Adrenal gland (tissue), 12 donors: ENCODE results near the gene OR7G2. TPM values are rescaled to one million over a fixed set of nuclear protein-coding genes. Genes with fewer than 3 reads are reported as not detected.

ENCODE experiments used
- DNase-seq, 7 donors: peaks; one replicate each; pipeline ENCODE4 v3.0.0-alpha.2; 2019 to 2020
- H3K27ac ChIP-seq, 5 donors: fragments of 200-600 bp; sonication (generic) in 4 of 5; 1 replicate in 3 of 5; 2 replicates in 2 of 5; pipeline versions ENCODE4 v1.5.1 to v1.8.0; 2016 to 2020; ENCODE audit warnings: mild to moderate bottlenecking in 1 of 5
- H3K27me3 ChIP-seq: fragments of 200-600 bp; 2 replicates; pipeline ENCODE4 v1.8.0; 2021
- H3K36me3 ChIP-seq, 2 donors: fragments of 200-600 bp; replicated peaks in 1 of 2; 1 replicate in 1 of 2; 2 replicates in 1 of 2; pipeline versions ENCODE4 v1.5.1 to v1.8.0; 2018 to 2022
- H3K4me1 ChIP-seq, 2 donors: fragments of 200-600 bp; replicated peaks in 1 of 2; 1 replicate in 1 of 2; 2 replicates in 1 of 2; pipeline versions ENCODE4 v1.5.1 to v1.8.0; 2018 to 2021
- H3K4me3 ChIP-seq, 4 donors: fragments of 200-600 bp; sonication (generic) in 3 of 4; one replicate each; pipeline ENCODE4 v1.5.1; 2016 to 2018
- H3K9me3 ChIP-seq, 3 donors: fragments of 200-600 bp; sonication (generic) in 1 of 3; replicated peaks in 1 of 3; 1 replicate in 2 of 3; 2 replicates in 1 of 3; pipeline versions ENCODE4 v1.5.1 to v1.8.0; 2016 to 2021
- POLR2A ChIP-seq, 2 donors: fragments of 450-650 bp; IDR thresholded peaks; one replicate each; pipeline ENCODE4 v1.6.1; 2017; ENCODE audit warnings: antibody characterized with exemption in 2 of 2, mild to moderate bottlenecking in 2 of 2, moderate library complexity in 1 of 2
- WGBS, 4 donors: extraction: QIAGEN DNeasy Blood & Tissue Kit in 2 of 4; methylation state at CpG; one replicate each; pipeline versions ENCODE4 v1.1.5 to v1.1.7; 2013 to 2017; 5-methylcytosine and 5-hydroxymethylcytosine counted together
- intact Hi-C, 2 donors: fragments of 100-400 bp; cut with DNase I; formaldehyde crosslinking; loops; one replicate each; pipeline versions ENCODE4 v1.14.1 to v1.15.0; 2022 to 2023
- polyA plus RNA-seq, 3 donors: library from polyadenylated mRNA; stranded (reverse); fragments of 200-250 nt in 2 of 3; fragments of 350-450 nt in 1 of 3; fragmentation: Illumina TruSeq in 1 of 3; extraction: RNeasy Lipid Tissue Mini Kit (QIAGEN cat#74804) in 1 of 3; gene quantifications; one replicate each; pipeline ENCODE4 v1.2.3, GENCODE V29; 2013 to 2014
- small RNA-seq, 2 donors: library from RNA; depleted of rRNA; stranded (forward); fragments of <200 nt; gene quantifications; one replicate each; pipeline ENCODE3, GENCODE V24; 2016
- total RNA-seq, 9 donors: library from RNA; depleted of rRNA in 4 of 9; stranded (reverse); fragments of >200 nt in 4 of 9; fragments of 120-200 nt in 1 of 9; fragmentation: NEBNext Ultra II Directional in 1 of 9; extraction: Animal tissue kit (Norgen Biotek cat#: 25700) in 1 of 9; gene quantifications; one replicate each; pipeline versions ENCODE4 v1.1.0 to v1.2.4, GENCODE V29; 2013 to 2023
- TF ChIP-seq, protein P1 (sequence below), 6 experiments: fragments of 450-650 bp in 4 of 6; fragments of 200-600 bp in 2 of 6; sonication (generic) in 1 of 6; IDR thresholded peaks; 1 replicate in 5 of 6; 2 replicates in 1 of 6; pipeline versions ENCODE4 v1.5.1 to v1.8.0; 2016 to 2021; ENCODE audit warnings: antibody characterized with exemption in 6 of 6, mild to moderate bottlenecking in 2 of 6, moderate library complexity in 1 of 6
- donor health status: healthy with polysubstance abuse.
- donor health status: Bipolar disorder and iron deficiency.
- donor health status: DM: yes; HTN: yes; CAD: no.
- donor health status: DM: no; HTN: no; CAD: no.
- donor health status: DM: no; HTN: no; CAD: no.
- donor health status: DM: yes; HTN: yes; CAD: no.

Gene OR7G2
- total and polyA plus RNA-seq, 12 donors: not detected

DNA sequence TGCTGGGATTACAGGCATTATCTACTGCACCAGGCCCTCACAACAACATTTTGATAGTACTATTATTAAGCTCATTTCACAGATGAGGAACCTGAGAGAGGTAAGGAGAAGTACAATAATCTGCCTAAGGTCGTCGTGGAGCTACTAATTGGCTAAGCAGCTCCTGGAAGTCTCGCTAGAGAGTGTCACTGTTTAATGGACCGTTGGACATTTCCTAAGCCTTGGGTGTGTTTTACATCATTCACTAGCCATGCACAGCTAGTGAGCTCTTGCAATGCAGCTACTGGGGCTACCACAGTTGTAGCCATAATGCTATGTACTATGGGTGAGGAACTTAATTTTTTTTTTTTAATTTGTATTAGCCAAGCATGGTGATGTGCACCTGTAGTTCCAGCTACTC, 54.4 kb downstream of the OR7G2 start:
- Histone ChIP-seq H3K27me3 (no peaks in the 10 kb centered on the region), H3K4me1 (no peaks in the 10 kb centered on the region), H3K27ac (no peak overlapping the region), H3K9me3 (no peaks in the 10 kb centered on the region), H3K36me3 (no peaks in the 10 kb centered on the region), H3K4me3 (no peak overlapping the region)
- no peak for TF ChIP-seq POLR2A (IDR thresholded peaks at IDR 0.05)
- TF ChIP-seq, protein P1, sequence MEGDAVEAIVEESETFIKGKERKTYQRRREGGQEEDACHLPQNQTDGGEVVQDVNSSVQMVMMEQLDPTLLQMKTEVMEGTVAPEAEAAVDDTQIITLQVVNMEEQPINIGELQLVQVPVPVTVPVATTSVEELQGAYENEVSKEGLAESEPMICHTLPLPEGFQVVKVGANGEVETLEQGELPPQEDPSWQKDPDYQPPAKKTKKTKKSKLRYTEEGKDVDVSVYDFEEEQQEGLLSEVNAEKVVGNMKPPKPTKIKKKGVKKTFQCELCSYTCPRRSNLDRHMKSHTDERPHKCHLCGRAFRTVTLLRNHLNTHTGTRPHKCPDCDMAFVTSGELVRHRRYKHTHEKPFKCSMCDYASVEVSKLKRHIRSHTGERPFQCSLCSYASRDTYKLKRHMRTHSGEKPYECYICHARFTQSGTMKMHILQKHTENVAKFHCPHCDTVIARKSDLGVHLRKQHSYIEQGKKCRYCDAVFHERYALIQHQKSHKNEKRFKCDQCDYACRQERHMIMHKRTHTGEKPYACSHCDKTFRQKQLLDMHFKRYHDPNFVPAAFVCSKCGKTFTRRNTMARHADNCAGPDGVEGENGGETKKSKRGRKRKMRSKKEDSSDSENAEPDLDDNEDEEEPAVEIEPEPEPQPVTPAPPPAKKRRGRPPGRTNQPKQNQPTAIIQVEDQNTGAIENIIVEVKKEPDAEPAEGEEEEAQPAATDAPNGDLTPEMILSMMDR (IDR thresholded peaks at IDR 0.05): no peak
- WGBS, 4 donors: 75 to 84% (median 83%) methylated on average over 4 of the region's 4 CpGs
- intact Hi-C loops: no loop called here
- no peak for DNase-seq

Small RNAs within 50 kb of the gene (small RNA-seq; reads per million reads assigned to genes)
- 0 reads per million in 2 donors for gene OR1M4P

Other genes with a start within 250 kb of the OR7G2 start
- under 1 TPM in 1 of 9 donors, not detected in 8; 0.07 TPM for gene MUC16, start 97.1 kb downstream of the OR7G2 start, total RNA-seq
- gene MUC16, start 97.1 kb downstream of the OR7G2 start, polyA plus RNA-seq: under 1 TPM in 1 of 3 donors, not detected in 2; 0.04 TPM
- not detected for gene OR1M1, start 20.4 kb downstream of the OR7G2 start, total RNA-seq
- gene OR1M1, start 20.4 kb downstream of the OR7G2 start, polyA plus RNA-seq: not detected
- not detected for gene OR7G1, start 8.3 kb upstream of the OR7G2 start, total RNA-seq
- not detected for gene OR7G1, start 8.3 kb upstream of the OR7G2 start, polyA plus RNA-seq
- gene OR7G3, start 19.5 kb upstream of the OR7G2 start, total RNA-seq: not detected
- gene OR7G3, start 19.5 kb upstream of the OR7G2 start, polyA plus RNA-seq: not detected
- gene ZNF317, start 32.9 kb upstream of the OR7G2 start, total RNA-seq: 10 to 100 TPM; 18.3 to 32.9 (median 28.0) TPM
- 10 to 100 TPM; 27.3 to 69.7 (median 46.0) TPM for gene ZNF317, start 32.9 kb upstream of the OR7G2 start, polyA plus RNA-seq
- under 1 TPM in 5 of 9 donors, not detected in 4; 0.06 to 0.14 (median 0.07) TPM for gene OR7D2, start 71.5 kb upstream of the OR7G2 start, total RNA-seq
- under 1 TPM; 0.07 to 0.15 (median 0.08) TPM for gene OR7D2, start 71.5 kb upstream of the OR7G2 start, polyA plus RNA-seq
- gene OR7D4, start 112.1 kb upstream of the OR7G2 start, total RNA-seq: not detected
- gene OR7D4, start 112.1 kb upstream of the OR7G2 start, polyA plus RNA-seq: not detected
- gene OR7E24, start 143.5 kb upstream of the OR7G2 start, total RNA-seq: not detected
- not detected for gene OR7E24, start 143.5 kb upstream of the OR7G2 start, polyA plus RNA-seq
- gene ZNF699, start 202.4 kb upstream of the OR7G2 start, total RNA-seq: 10 to 100 TPM in 1 of 9 donors, 1 to 10 TPM in 8; 2.4 to 10.4 (median 6.5) TPM
- gene ZNF699, start 202.4 kb upstream of the OR7G2 start, polyA plus RNA-seq: 1 to 10 TPM in 2 of 3 donors, under 1 TPM in 1; 0.97 to 4.4 (median 1.1) TPM
- gene ZNF559, start 216.7 kb upstream of the OR7G2 start, total RNA-seq: 10 to 100 TPM in 8 of 9 donors, 1 to 10 TPM in 1; 6.5 to 39.4 (median 21.2) TPM
- 10 to 100 TPM; 18.4 to 69.4 (median 26.1) TPM for gene ZNF559, start 216.7 kb upstream of the OR7G2 start, polyA plus RNA-seq